Naive B cell (primary cell): ENCODE measurements around the gene TPST1. TPM values are rescaled to one million over a fixed set of nuclear protein-coding genes. Genes with fewer than 3 reads are reported as not detected.
"Not testable (repeated sequence)": the region's sequence is repeated elsewhere in the genome, so short reads cannot be mapped to it uniquely, and the experiment has no call there.

Experiments used
- ATAC-seq, 2 donors: fragments of 150-1000 bp; cut with Tn5 transposase; 2 replicates each; pipeline ENCODE4 v1.10.0; 2021; ENCODE audit warnings: low read depth in 2 of 2, mild to moderate bottlenecking in 2 of 2, moderate library complexity in 2 of 2
- DNase-seq: peaks from one replicate; pipeline ENCODE4 v3.0.0; 2022
- H3K27ac Mint-ChIP-seq, 6 donors: one replicate each; pipeline ENCODE4 v1.8.0; 2020 to 2022; ENCODE audit warnings: mild to moderate bottlenecking in 6 of 6, mixed read lengths in 6 of 6, moderate library complexity in 5 of 6, inconsistent platforms in 2 of 6
- H3K27me3 Mint-ChIP-seq, 3 donors: one replicate each; pipeline ENCODE4 v1.8.0; 2021 to 2022; ENCODE audit warnings: mixed read lengths in 3 of 3, mild to moderate bottlenecking in 1 of 3
- H3K36me3 Mint-ChIP-seq, 2 donors: one replicate each; pipeline ENCODE4 v1.8.0; 2020 to 2022; ENCODE audit warnings: mixed read lengths in 2 of 2, inconsistent platforms in 1 of 2, mild to moderate bottlenecking in 1 of 2
- H3K4me1 Mint-ChIP-seq, 3 donors: one replicate each; pipeline ENCODE4 v1.8.0; 2020 to 2022; ENCODE audit warnings: mixed read lengths in 3 of 3, inconsistent platforms in 1 of 3, mild to moderate bottlenecking in 1 of 3, moderate library complexity in 1 of 3
- H3K4me3 Mint-ChIP-seq, 8 donors: one replicate each; pipeline ENCODE4 v1.8.0; 2020 to 2022; ENCODE audit warnings: mild to moderate bottlenecking in 8 of 8, mixed read lengths in 8 of 8, moderate library complexity in 8 of 8, inconsistent platforms in 2 of 8
- H3K9me3 Mint-ChIP-seq, 7 donors: one replicate each; pipeline ENCODE4 v1.8.0; 2020 to 2022; ENCODE audit warnings: mixed read lengths in 7 of 7, mild to moderate bottlenecking in 5 of 7, inconsistent platforms in 2 of 7, moderate library complexity in 1 of 7
- polyA plus RNA-seq, 6 donors: library from polyadenylated mRNA; unstranded; fragments of 300-500 nt; fragmentation: Illumina TruSeq; gene quantifications; one replicate each; pipeline ENCODE4 v1.2.3, GENCODE V29; 2021; ENCODE audit warnings: low read depth in 6 of 6

The TPST1 gene
- 10 to 100 TPM; 20.6 to 47.4 (median 30.9) TPM for polyA plus RNA-seq

GRCh38 chr7:66204822-66205740 lies at the start of gene TPST1:
TPST1 (plus strand) TSS chr7:66205334; CDS start chr7:66240426, 35,092 bp downstream.
- peak within 1 kb of the TSS; percentile 84 to 97 (median 94) for H3K27ac Mint-ChIP-seq
- peaks cover 0 to 12% (median 5%) of the 10 kb centered on the region in 3 donors for H3K27me3 Mint-ChIP-seq
- peak within 1 kb of the TSS; percentile 85 to 99 (median 96) for H3K4me3 Mint-ChIP-seq
- H3K9me3 Mint-ChIP-seq = no peaks in the 10 kb centered on the region
- ATAC-seq (peak; percentile 87 to 88), DNase-seq (peak; percentile 95)
- H3K4me1 Mint-ChIP-seq = peaks cover 43 to 55% (median 45%) of the 10 kb centered on the region in 3 donors
- H3K36me3 Mint-ChIP-seq = peaks cover 5% of the 10 kb centered on the region in 2 donors

DNA sequence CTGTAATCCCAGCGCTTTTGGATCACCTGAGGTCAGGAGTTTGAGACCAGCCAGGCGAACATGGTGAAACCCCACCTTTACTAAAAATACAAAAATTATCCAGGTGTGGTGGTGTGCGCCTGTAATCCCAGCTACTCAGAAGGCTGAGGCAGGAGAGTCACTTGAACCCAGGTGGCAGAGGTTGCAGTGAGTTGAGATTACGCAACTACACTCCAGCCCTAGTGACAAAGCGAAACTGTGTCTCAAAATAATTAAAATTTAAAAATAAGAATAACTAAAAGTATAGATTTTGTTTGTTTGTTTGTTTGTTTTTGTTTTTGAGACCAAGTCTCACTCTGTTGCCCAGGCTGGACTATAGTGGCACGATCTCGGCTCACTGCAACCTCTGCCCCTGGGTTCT lies 49.1 kb upstream of the TPST1 start:
- not testable (repeated sequence) for H3K27me3 Mint-ChIP-seq, H3K4me1 Mint-ChIP-seq, DNase-seq, H3K27ac Mint-ChIP-seq, ATAC-seq, H3K4me3 Mint-ChIP-seq
- Mint-ChIP-seq H3K9me3 (peaks cover 0 to 25% (median 13%) of the 10 kb centered on the region in 7 donors), H3K36me3 (peaks cover 22 to 24% of the 10 kb centered on the region in 2 donors)

- Mint-ChIP-seq H3K27ac (peak overlapping the region in 2 of 6 donors; percentile 13 to 54), H3K4me3 (no peak overlapping the region), H3K27me3 (no peaks in the 10 kb centered on the region), H3K4me1 (no peaks in the 10 kb centered on the region), H3K36me3 (peaks cover 20 to 21% of the 10 kb centered on the region in 2 donors), H3K9me3 (peaks cover 0 to 25% (median 13%) of the 10 kb centered on the region in 7 donors)
- no peak for DNase-seq
- no peak for ATAC-seq
Observed at GRCh38 chr7:66157060-66157459, 48.1 kb upstream of the TPST1 start.

GRCh38 chr7:66162622-66163021 lies 42.5 kb upstream of the TPST1 start:
- no peak for ATAC-seq
- no peak for DNase-seq
- H3K27ac Mint-ChIP-seq = no peak overlapping the region
- no peaks in the 10 kb centered on the region for H3K4me1 Mint-ChIP-seq
- H3K9me3 Mint-ChIP-seq = peaks cover 0 to 23% (median 14%) of the 10 kb centered on the region in 7 donors
- H3K4me3 Mint-ChIP-seq = no peak overlapping the region
- no peaks in the 10 kb centered on the region for H3K27me3 Mint-ChIP-seq
- H3K36me3 Mint-ChIP-seq = peaks cover 7 to 10% of the 10 kb centered on the region in 2 donors

DNA sequence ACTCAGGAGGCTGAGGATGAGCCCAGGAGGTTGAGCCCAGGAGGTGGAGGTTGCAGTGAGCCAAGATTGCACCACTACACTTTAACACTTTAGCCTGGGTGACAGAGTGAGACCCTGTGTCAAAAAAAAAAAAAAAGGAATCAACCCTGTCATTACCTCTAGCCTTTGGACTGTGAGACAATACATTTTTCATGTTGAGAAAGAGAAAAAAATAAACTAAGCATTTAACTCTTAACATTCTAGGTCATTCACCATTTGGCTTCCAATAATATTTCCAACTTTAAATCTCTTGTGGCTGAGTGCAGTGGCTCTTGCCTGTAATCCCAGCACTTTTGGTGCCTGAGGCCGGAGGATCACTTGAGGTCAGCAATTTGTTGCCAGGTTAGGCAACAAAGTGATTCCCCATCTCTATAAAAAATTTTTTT lies 41.9 kb upstream of the TPST1 start:
- peaks cover 3 to 5% of the 10 kb centered on the region in 2 donors for H3K36me3 Mint-ChIP-seq
- H3K4me1 Mint-ChIP-seq = no peaks in the 10 kb centered on the region
- no peaks in the 10 kb centered on the region for H3K27me3 Mint-ChIP-seq
- H3K9me3 Mint-ChIP-seq = peaks cover 0 to 21% (median 11%) of the 10 kb centered on the region in 7 donors
- DNase-seq (no peak), ATAC-seq (no peak)
- H3K27ac Mint-ChIP-seq = no peak overlapping the region
- H3K4me3 Mint-ChIP-seq = no peak overlapping the region

DNA sequence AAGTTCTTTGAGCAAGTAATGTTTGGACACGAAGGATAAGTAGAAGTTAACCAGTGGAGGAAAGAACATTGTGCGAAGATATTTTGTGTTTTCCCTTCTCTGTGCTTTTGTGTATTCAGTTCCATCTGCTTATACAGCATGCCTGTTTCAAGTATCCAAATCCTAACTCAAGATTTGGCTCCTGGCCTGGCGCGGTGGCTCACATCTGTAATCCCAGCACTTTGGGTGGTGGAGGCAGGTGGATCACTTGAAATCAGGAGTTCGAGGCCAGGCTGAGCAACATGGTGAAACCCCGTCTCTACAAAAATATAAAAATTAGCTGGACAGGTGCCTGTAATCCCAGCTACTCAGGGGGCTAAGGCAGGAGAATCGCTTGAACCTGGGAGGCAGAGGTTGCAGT lies 40.8 kb upstream of the TPST1 start:
- Mint-ChIP-seq H3K27ac (no peak overlapping the region), H3K36me3 (no peaks in the 10 kb centered on the region), H3K4me1 (no peaks in the 10 kb centered on the region), H3K4me3 (no peak overlapping the region), H3K9me3 (peaks cover 0 to 11% (median 6%) of the 10 kb centered on the region in 7 donors), H3K27me3 (no peaks in the 10 kb centered on the region)
- no peak for DNase-seq
- ATAC-seq = no peak

GRCh38 chr7:66167773-66168387 lies 37.3 kb upstream of the TPST1 start:
- peak overlapping the region in 1 of 6 donors; percentile 60 for H3K27ac Mint-ChIP-seq
- DNase-seq (no peak), ATAC-seq (no peak)
- no peaks in the 10 kb centered on the region for H3K4me1 Mint-ChIP-seq
- H3K9me3 Mint-ChIP-seq = peaks cover 0 to 2% (median 0%) of the 10 kb centered on the region in 7 donors
- H3K27me3 Mint-ChIP-seq = no peaks in the 10 kb centered on the region
- no peak overlapping the region for H3K4me3 Mint-ChIP-seq
- H3K36me3 Mint-ChIP-seq = no peaks in the 10 kb centered on the region

GRCh38 chr7:66169616-66170015 lies 35.5 kb upstream of the TPST1 start:
- ATAC-seq = no peak
- H3K27me3 Mint-ChIP-seq = no peaks in the 10 kb centered on the region

DNA sequence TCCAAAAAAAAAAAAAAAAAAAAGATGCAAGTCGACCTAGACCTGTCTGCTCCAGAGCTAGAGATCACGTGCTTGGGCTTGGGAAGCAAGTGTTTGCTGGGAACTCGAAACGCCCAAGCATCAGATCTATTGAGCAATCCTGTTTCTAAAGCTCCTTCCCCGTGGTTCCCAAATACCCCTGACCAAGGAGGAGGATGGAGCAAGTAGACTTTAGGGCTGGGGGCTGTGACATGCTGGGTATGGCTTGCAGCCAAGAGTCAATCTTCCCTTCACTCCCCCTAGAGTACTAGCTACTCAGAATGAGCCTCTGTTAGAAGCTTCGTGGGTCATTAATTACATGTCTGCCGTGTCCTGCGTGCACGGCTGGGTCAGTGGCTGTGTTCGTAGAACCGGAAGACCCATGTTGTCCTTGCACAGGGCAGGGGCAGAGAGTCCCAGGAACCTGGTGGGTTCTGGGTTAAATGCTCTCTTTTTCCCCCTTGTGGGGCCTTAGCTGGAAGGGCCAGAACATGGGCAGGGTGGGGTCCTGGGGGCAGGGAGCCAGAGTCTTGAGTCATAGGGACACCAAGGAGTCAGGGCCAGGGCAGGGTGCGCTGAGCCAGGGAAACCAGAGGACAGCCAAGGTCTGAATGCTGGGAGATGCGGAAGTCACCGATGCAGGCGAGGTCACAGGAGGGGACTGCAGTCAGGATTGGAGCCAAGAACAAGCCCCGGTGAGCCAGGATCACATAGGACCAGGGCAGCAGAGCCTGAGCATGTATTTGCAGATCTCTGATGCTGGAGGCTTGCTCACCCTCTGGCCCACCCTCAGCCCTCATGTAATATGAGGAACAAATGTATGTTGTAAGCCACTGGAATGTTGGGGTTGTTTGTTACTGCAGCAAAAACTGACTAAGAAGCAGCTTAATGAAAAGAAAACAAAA lies 34.6 kb upstream of the TPST1 start:
- ATAC-seq = no peak
- H3K36me3 Mint-ChIP-seq = no peaks in the 10 kb centered on the region
- H3K9me3 Mint-ChIP-seq = peaks cover 0 to 2% (median 0%) of the 10 kb centered on the region in 7 donors
- H3K4me1 Mint-ChIP-seq = peaks cover 0 to 3% (median 0%) of the 10 kb centered on the region in 3 donors
- peak overlapping the region in 1 of 6 donors; percentile 74 for H3K27ac Mint-ChIP-seq
- H3K4me3 Mint-ChIP-seq = no peak overlapping the region
- DNase-seq = no peak
- no peaks in the 10 kb centered on the region for H3K27me3 Mint-ChIP-seq

More at GRCh38 chr7:66169616-66170015, 35.5 kb upstream of the TPST1 start:
- Mint-ChIP-seq H3K36me3 (no peaks in the 10 kb centered on the region), H3K9me3 (peaks cover 0 to 2% (median 0%) of the 10 kb centered on the region in 7 donors), H3K27ac (no peak overlapping the region), H3K4me1 (peaks cover 0 to 3% (median 0%) of the 10 kb centered on the region in 3 donors), H3K4me3 (no peak overlapping the region)
- DNase-seq = no peak

GRCh38 chr7:66172536-66173401 lies 32.4 kb upstream of the TPST1 start:
- ATAC-seq, H3K4me1 Mint-ChIP-seq, H3K36me3 Mint-ChIP-seq, H3K27me3 Mint-ChIP-seq, DNase-seq, H3K4me3 Mint-ChIP-seq, H3K9me3 Mint-ChIP-seq: not testable (repeated sequence)
- H3K27ac Mint-ChIP-seq = peak overlapping the region in 1 of 6 donors; percentile 49

DNA sequence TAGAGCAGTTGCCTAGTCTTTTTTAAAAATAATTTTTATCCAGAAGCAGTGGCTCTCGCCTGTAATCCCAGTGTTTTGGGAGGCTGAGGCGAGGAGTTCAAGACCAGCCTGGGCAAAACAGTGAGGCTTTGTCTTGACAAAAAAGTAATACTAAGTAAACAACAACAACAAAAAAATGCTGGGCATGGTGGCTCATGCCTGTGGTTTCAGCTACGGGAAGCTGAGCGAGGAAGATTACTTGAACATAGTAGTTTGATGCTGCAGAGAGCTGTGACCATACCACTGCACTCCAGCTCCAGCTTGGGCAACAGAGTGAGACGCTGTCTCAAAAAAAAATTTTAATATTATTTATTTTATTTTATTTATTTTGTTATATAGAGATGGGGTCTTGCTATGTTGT lies 31.3 kb upstream of the TPST1 start:
- Mint-ChIP-seq H3K36me3 (no peaks in the 10 kb centered on the region), H3K9me3 (peaks cover 0 to 5% (median 0%) of the 10 kb centered on the region in 7 donors), H3K4me1 (peaks cover 0 to 3% (median 0%) of the 10 kb centered on the region in 3 donors), H3K27ac (no peak overlapping the region), H3K27me3 (no peaks in the 10 kb centered on the region), H3K4me3 (peak overlapping the region in 1 of 8 donors; percentile 1)
- ATAC-seq (no peak), DNase-seq (no peak)

- ATAC-seq, H3K27ac Mint-ChIP-seq, H3K4me3 Mint-ChIP-seq, H3K9me3 Mint-ChIP-seq, H3K27me3 Mint-ChIP-seq, DNase-seq, H3K36me3 Mint-ChIP-seq, H3K4me1 Mint-ChIP-seq: not testable (repeated sequence)
Observed at GRCh38 chr7:66175006-66175405, 30.1 kb upstream of the TPST1 start.
